ENCODE data around the gene ZBTB2.

DNA sequence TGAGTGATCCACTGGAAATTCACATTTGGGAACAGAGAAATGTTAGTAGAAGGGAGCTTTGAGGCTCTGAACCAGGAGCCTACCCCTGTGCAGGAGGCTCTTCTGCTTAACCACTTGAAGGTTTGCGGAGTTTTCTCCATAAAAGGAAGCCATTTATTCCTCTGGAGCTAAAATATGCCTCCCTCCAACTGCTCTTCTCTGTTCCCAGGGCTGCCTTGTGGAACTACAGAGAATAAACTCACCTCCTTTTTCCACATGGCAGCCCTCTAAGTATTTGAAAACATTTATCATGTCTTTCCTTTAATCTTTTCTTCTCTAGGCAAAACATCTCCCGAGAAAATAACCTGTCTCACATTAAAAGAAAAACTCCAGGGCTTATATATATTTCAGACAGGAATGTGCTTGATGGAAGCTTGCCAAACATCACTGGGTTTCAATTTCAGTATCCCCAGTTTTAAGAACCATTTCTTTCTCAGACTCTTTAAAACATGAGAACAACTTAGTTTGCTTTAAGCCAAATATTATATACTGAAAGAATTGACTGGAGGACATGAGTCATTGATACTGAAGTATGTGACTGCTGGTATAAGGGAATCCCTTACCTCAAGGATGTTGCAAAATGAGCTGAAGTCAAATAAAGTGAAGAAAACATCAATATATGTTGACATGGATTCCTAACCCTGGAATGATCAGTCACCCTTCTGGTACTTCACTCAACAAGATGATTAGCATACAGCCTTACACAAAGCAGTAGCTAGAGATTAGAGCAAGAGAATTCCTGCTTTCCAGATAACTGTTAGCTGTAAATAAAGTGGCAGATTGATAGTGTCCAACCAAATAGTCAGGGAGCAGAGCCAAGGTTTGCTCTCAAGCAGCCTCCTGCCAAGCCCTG, 74.0 kb downstream of the ZBTB2 start:
- TF ChIP-seq CTCF (IDR thresholded peaks at IDR 0.05), result no peak
- no peak for TF ChIP-seq EZH2 (IDR thresholded peaks at IDR 0.05)

Measured in neural progenitor cell (in vitro differentiated cells).